ENCODE measurements around the gene IL11. TPM values are rescaled to one million over a fixed set of nuclear protein-coding genes. Genes with fewer than 3 reads are reported as not detected.

IL11 gene
- total and polyA plus RNA-seq, 2 donors (not counting 1 experiment from before 2014, with no cell fraction given), result 0.66 to 1.2 TPM

DNA sequence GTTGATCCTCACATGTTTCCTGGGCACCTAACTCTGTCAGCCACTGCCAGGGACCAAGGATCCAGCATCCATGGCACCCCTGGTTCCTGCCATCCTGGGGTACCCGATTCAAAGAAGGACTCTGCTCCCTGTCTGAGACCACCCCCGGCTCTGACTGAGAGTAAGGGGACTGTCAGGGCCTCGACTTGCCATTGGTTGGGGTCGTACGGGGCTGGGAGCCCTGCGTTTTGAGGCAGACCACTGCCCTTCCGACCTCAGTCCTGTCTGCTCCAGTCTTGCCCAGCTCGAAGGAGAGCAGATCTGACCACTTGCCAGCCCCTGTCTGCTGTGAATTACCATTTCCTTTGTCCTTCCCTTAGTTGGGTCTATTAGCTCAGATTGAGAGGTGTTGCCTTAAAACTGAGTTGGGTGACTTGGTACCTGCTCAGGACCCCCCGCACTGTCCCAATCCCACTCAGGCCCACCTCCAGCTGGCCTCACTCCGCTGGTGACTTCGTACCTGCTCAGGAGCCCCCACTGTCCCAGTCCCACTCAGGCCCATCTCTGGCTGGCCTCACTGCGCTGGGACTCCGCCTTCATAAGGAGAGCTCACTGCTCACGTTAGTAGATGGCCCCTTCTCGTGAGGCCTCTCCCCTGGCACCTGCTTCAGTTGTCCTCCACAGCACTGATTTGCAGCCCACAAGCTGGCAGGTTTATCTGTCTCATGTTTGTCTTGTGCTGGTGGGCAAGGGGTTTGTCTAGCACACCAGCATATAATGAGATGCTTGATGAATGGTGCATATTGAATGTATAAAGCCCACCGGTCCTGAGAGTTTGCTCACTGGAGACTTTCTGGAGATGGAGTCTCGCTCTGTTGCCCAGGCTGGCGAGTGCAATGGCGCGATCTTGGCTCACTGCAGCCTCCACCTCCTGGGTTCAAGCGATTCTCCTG is 19.4 kb upstream of the IL11 start:
- Histone ChIP-seq H3K27ac (ENCODE audit: insufficient read depth, low read length) (peak overlapping the region; percentile 28), H3K9me3 (ENCODE audit: control insufficient read depth, insufficient read depth, low read depth, low read length) (no peaks in the 10 kb centered on the region), H3K4me1 (ENCODE audit: control insufficient read depth, extremely low read depth, insufficient read depth, low read length) (peaks cover 21% of the 10 kb centered on the region), H3K36me3 (ENCODE audit: control insufficient read depth, insufficient read depth, low read length) (peaks cover 29% of the 10 kb centered on the region), H3K4me3 (replicated peaks in 1 of 4; ENCODE audit: control extremely low read depth in 1 of 4, insufficient read depth in 1 of 4, low read depth in 3 of 4, low read length in 4 of 4) (no peak overlapping the region), H3K27me3 (ENCODE audit: control insufficient read depth, insufficient read depth, low read length) (no peaks in the 10 kb centered on the region), H3K9ac (ENCODE audit: insufficient read depth, low read length) (no peak overlapping the region), H2AFZ (ENCODE audit: low read length) (no peak overlapping the region), H4K20me1 (ENCODE audit: control insufficient read depth, extremely low read depth, insufficient read depth, low read length) (peaks cover 3% of the 10 kb centered on the region), H3K4me2 (ENCODE audit: extremely low read depth, insufficient read depth, low read length) (peak overlapping the region; percentile 44), H3K79me2 (ENCODE audit: control insufficient read depth, insufficient read depth, low read length) (peaks cover 46% of the 10 kb centered on the region)
- TF ChIP-seq EZH2 (IDR thresholded peaks at IDR 0.05; ENCODE audit: low read length, missing control alignments), result no peak
- TF ChIP-seq, protein P1, sequence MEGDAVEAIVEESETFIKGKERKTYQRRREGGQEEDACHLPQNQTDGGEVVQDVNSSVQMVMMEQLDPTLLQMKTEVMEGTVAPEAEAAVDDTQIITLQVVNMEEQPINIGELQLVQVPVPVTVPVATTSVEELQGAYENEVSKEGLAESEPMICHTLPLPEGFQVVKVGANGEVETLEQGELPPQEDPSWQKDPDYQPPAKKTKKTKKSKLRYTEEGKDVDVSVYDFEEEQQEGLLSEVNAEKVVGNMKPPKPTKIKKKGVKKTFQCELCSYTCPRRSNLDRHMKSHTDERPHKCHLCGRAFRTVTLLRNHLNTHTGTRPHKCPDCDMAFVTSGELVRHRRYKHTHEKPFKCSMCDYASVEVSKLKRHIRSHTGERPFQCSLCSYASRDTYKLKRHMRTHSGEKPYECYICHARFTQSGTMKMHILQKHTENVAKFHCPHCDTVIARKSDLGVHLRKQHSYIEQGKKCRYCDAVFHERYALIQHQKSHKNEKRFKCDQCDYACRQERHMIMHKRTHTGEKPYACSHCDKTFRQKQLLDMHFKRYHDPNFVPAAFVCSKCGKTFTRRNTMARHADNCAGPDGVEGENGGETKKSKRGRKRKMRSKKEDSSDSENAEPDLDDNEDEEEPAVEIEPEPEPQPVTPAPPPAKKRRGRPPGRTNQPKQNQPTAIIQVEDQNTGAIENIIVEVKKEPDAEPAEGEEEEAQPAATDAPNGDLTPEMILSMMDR (conservative IDR thresholded peaks at IDR 0.05 in 1 of 2, IDR thresholded peaks at IDR 0.05 in 1 of 2; ENCODE audit: low read depth in 1 of 2, low read length in 2 of 2), result no peak
- no peak for DNase-seq (ENCODE audit: low read depth in 2 of 2)

DNA sequence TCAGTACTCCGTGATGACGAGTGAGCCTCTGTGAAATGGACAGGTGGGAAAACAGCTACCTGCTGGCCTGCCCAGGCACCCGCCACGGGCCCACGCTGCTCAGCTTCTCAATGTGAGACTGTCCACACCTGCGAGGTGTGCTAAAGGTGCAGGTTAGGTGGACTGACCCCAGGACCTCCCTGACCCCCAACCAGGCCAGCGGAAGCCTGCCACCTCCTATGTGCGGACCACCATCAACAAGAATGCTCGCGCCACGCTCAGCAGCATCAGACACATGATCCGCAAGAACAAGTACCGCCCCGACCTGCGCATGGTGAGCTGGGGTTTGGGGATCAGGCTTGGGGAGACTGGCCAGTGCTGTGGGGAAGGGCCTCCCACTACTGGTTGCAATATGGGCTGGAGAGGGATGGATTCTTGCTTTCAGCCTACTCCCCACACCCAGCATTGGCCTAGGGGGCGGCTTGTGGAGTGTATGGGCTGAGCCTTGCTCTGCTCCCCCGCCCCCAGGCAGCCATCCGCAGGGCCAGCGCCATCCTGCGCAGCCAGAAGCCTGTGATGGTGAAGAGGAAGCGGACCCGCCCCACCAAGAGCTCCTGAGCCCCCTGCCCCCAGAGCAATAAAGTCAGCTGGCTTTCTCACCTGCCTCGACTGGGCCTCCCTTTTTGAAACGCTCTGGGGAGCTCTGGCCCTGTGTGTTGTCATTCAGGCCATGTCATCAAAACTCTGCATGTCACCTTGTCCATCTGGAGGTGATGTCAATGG is 17.7 kb upstream of the IL11 start:
- H3K27me3 ChIP-seq (ENCODE audit: control insufficient read depth, insufficient read depth, low read length), result no peaks in the 10 kb centered on the region
- peak overlapping the region; percentile 94 for H3K4me2 ChIP-seq (ENCODE audit: extremely low read depth, insufficient read depth, low read length)
- no peak overlapping the region for H2AFZ ChIP-seq (ENCODE audit: low read length)
- H3K4me1 ChIP-seq (ENCODE audit: control insufficient read depth, extremely low read depth, insufficient read depth, low read length), result peaks cover 22% of the 10 kb centered on the region
- no peak overlapping the region for H3K9ac ChIP-seq (ENCODE audit: insufficient read depth, low read length)
- peaks cover 3% of the 10 kb centered on the region for H4K20me1 ChIP-seq (ENCODE audit: control insufficient read depth, extremely low read depth, insufficient read depth, low read length)
- no peak overlapping the region for H3K27ac ChIP-seq (ENCODE audit: insufficient read depth, low read length)
- H3K36me3 ChIP-seq (ENCODE audit: control insufficient read depth, insufficient read depth, low read length), result peaks cover 29% of the 10 kb centered on the region
- TF ChIP-seq EZH2 (IDR thresholded peaks at IDR 0.05; ENCODE audit: low read length, missing control alignments), result no peak
- TF ChIP-seq, protein P1 (conservative IDR thresholded peaks at IDR 0.05 in 1 of 2, IDR thresholded peaks at IDR 0.05 in 1 of 2; ENCODE audit: low read depth in 1 of 2, low read length in 2 of 2), result no peak
- no peaks in the 10 kb centered on the region for H3K9me3 ChIP-seq (ENCODE audit: control insufficient read depth, insufficient read depth, low read depth, low read length)
- no peak for DNase-seq (ENCODE audit: low read depth in 2 of 2)
- peak overlapping the region; percentile 50 to 98 (median 88) for H3K4me3 ChIP-seq (replicated peaks in 1 of 4; ENCODE audit: control extremely low read depth in 1 of 4, insufficient read depth in 1 of 4, low read depth in 3 of 4, low read length in 4 of 4)
- H3K79me2 ChIP-seq (ENCODE audit: control insufficient read depth, insufficient read depth, low read length), result peaks cover 46% of the 10 kb centered on the region

DNA sequence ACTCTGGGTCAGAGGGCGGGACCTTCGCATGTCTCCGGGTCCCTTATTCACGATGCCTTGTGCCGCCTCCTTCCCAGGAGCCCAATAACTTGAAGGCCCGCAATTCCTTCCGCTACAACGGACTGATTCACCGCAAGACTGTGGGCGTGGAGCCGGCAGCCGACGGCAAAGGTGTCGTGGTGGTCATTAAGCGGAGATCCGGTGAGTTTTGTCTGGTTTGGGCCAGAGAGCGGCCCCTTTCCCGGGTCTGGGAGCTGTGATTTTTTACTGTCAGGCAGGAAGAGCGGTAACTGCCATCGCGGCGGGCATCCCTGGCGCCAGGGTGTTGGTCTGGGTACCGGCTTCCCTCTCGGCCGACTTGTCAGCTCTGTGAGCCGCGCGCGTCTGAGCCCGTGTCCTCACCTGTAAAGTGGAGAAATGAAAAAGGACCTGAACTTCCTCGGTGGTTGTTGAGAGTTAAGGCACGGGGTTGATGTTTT is 16.3 kb upstream of the IL11 start:
- H4K20me1 ChIP-seq (ENCODE audit: control insufficient read depth, extremely low read depth, insufficient read depth, low read length), result peaks cover 3% of the 10 kb centered on the region
- peak overlapping the region; percentile 87 for H3K27ac ChIP-seq (ENCODE audit: insufficient read depth, low read length)
- H3K4me2 ChIP-seq (ENCODE audit: extremely low read depth, insufficient read depth, low read length), result peak overlapping the region; percentile 94
- TF ChIP-seq, protein P1 (conservative IDR thresholded peaks at IDR 0.05 in 1 of 2, IDR thresholded peaks at IDR 0.05 in 1 of 2; ENCODE audit: low read depth in 1 of 2, low read length in 2 of 2), result no peak
- no peak for TF ChIP-seq EZH2 (IDR thresholded peaks at IDR 0.05; ENCODE audit: low read length, missing control alignments)
- DNase-seq (ENCODE audit: low read depth in 2 of 2), result peak in 1 of 2 donors; percentile 30
- H3K9ac ChIP-seq (ENCODE audit: insufficient read depth, low read length), result peak overlapping the region; percentile 75
- H3K4me1 ChIP-seq (ENCODE audit: control insufficient read depth, extremely low read depth, insufficient read depth, low read length), result peaks cover 22% of the 10 kb centered on the region
- no peak overlapping the region for H2AFZ ChIP-seq (ENCODE audit: low read length)
- H3K79me2 ChIP-seq (ENCODE audit: control insufficient read depth, insufficient read depth, low read length), result peaks cover 46% of the 10 kb centered on the region
- H3K36me3 ChIP-seq (ENCODE audit: control insufficient read depth, insufficient read depth, low read length), result peaks cover 29% of the 10 kb centered on the region
- peak overlapping the region; percentile 50 to 98 (median 88) for H3K4me3 ChIP-seq (replicated peaks in 1 of 4; ENCODE audit: control extremely low read depth in 1 of 4, insufficient read depth in 1 of 4, low read depth in 3 of 4, low read length in 4 of 4)
- H3K9me3 ChIP-seq (ENCODE audit: control insufficient read depth, insufficient read depth, low read depth, low read length), result no peaks in the 10 kb centered on the region
- no peaks in the 10 kb centered on the region for H3K27me3 ChIP-seq (ENCODE audit: control insufficient read depth, insufficient read depth, low read length)

Data from fibroblast of lung (primary cell).